Tibial nerve (tissue), 4 donors: Measurements from ENCODE around the gene AHNAK2. TPM values are rescaled to one million over a fixed set of nuclear protein-coding genes. Genes with fewer than 3 reads are reported as not detected.

ENCODE experiments used
- DNase-seq, 2 donors: peaks; one replicate each; pipeline ENCODE4 v3.0.0-alpha.2; 2019; ENCODE audit warnings: low spot score in 2 of 2
- H3K27ac ChIP-seq, 4 donors: fragments of 200-600 bp; sonication (generic) in 3 of 4; one replicate each; pipeline ENCODE4 v1.5.1; 2017 to 2019; ENCODE audit warnings: mild to moderate bottlenecking in 1 of 4
- H3K27me3 ChIP-seq, 2 donors: fragments of 200-600 bp; sonication (generic) in 1 of 2; one replicate each; pipeline versions ENCODE4 v1.5.1 to v1.6.0; 2017 to 2019
- H3K36me3 ChIP-seq, 3 donors: fragments of 200-600 bp; sonication (generic); one replicate each; pipeline ENCODE4 v1.5.1; 2018 to 2019
- H3K4me1 ChIP-seq, 4 donors: fragments of 200-600 bp; sonication (generic) in 3 of 4; one replicate each; pipeline ENCODE4 v1.5.1; 2017 to 2019
- H3K4me3 ChIP-seq, 4 donors: fragments of 200-600 bp; sonication (generic) in 3 of 4; one replicate each; pipeline ENCODE4 v1.5.1; 2017 to 2019; ENCODE audit warnings: mild to moderate bottlenecking in 1 of 4, moderate library complexity in 1 of 4
- H3K9me3 ChIP-seq, 4 donors: fragments of 200-600 bp; sonication (generic) in 3 of 4; one replicate each; pipeline ENCODE4 v1.5.1; 2017 to 2019
- CTCF ChIP-seq, 5 experiments: fragments of 200-600 bp in 3 of 5; fragments of 450-650 bp in 2 of 5; sonication (generic) in 3 of 5; IDR thresholded peaks; one replicate each; pipeline ENCODE4 v1.5.1; 2016 to 2019; ENCODE audit warnings: antibody characterized with exemption in 5 of 5, mild to moderate bottlenecking in 3 of 5, moderate library complexity in 2 of 5
- EP300 ChIP-seq, 2 donors: sonication (generic); formaldehyde crosslinking; IDR thresholded peaks; one replicate each; pipeline ENCODE4 v1.6.1; 2017; ENCODE audit warnings: antibody characterized with exemption in 2 of 2, mild to moderate bottlenecking in 1 of 2
- POLR2A ChIP-seq, 2 donors: fragments of 450-650 bp; IDR thresholded peaks; one replicate each; pipeline ENCODE4 v1.6.1; 2017; ENCODE audit warnings: antibody characterized with exemption in 2 of 2, mild to moderate bottlenecking in 2 of 2, moderate library complexity in 2 of 2
- WGBS, 2 donors: methylation state at CpG; one replicate each; pipeline ENCODE4 v1.1.5; 2018; 5-methylcytosine and 5-hydroxymethylcytosine counted together
- total RNA-seq, 4 donors: library from RNA; depleted of rRNA; stranded (reverse); fragments of >200 nt; gene quantifications; one replicate each; pipeline ENCODE4 v1.1.0, GENCODE V29; 2016

Gene AHNAK2
- total RNA-seq, 4 donors from 2014 or later, result 31.2 to 152 (median 118) TPM

DNA sequence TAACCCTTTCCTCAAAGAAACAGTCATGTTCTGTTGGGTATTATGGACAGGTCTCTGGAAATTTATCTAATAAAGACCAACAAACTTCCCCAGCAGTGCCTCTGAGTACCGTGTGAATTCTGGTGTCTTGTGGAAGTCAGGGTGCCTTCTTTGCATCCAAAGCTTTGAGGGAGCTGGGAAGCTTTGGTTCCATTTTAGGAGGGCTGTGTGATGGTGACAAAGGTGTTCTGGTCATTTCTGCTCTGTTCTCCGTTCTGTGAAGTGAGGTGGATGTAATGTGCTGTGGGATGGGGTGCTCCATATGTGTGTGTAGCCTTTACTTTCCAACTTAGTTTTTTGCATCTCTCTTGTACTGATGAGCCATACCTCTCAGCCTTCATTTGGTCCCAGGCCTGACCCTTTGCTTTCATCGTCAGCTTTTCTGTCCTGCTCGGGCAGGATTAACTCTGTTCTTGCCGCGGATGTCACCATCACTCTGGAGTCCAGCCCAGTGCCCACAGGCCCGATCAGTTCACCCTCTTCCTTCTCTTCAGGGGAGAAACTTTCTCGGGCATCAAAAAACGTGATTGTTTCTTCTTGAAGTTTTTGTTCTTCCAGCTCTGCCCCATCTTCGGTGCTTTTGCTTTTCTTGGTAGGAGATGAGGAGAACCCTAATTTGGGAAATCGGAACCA is 40.3 kb downstream of the AHNAK2 start:
- TF ChIP-seq CTCF (IDR thresholded peaks at IDR 0.05) (no peak), POLR2A (IDR thresholded peaks at IDR 0.05) (no peak), EP300 (IDR thresholded peaks at IDR 0.05) (no peak)
- H3K9me3 ChIP-seq, result no peaks in the 10 kb centered on the region

DNA sequence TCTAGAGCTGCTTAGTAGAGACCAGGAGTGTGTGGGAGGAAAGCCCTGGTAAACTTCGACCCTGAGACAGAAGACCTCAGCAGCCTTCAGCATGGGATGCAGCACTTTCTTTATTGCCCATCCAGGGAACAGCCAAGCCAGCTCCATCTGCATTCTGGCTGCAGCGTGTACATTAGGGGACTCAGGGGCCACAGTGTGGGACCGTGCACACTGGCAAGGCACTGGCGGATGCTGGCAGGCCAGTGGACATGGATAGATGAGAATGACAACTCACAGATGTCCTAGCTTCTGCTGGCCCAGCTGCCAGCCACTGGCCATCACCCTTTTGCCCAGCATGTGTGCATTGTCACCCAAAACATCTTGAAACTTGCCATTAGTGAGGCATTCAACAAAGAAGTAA is 41.0 kb downstream of the AHNAK2 start:
- WGBS, 2 donors, result 70 to 86% methylated on average over 4 of the region's 4 CpGs
- no peaks in the 10 kb centered on the region for H3K9me3 ChIP-seq
- H3K27ac ChIP-seq, result no peak overlapping the region
- H3K4me3 ChIP-seq, result no peak overlapping the region
- peaks cover 0 to 14% (median 0%) of the 10 kb centered on the region in 3 donors for H3K36me3 ChIP-seq
- no peak for DNase-seq
- H3K4me1 ChIP-seq, result peaks cover 0 to 21% (median 9%) of the 10 kb centered on the region in 4 donors
- TF ChIP-seq EP300 (IDR thresholded peaks at IDR 0.05) (no peak), POLR2A (IDR thresholded peaks at IDR 0.05) (no peak), CTCF (IDR thresholded peaks at IDR 0.05) (no peak)
- no peaks in the 10 kb centered on the region for H3K27me3 ChIP-seq

More for the DNA sequence above, 40.3 kb downstream of the AHNAK2 start:
- Histone ChIP-seq H3K27ac (no peak overlapping the region), H3K36me3 (peaks cover 0 to 20% (median 0%) of the 10 kb centered on the region in 3 donors), H3K4me1 (peaks cover 0 to 14% (median 4%) of the 10 kb centered on the region in 4 donors), H3K27me3 (no peaks in the 10 kb centered on the region), H3K4me3 (no peak overlapping the region)
- peak in 1 of 2 donors; percentile 6 for DNase-seq
- WGBS, 2 donors, result 68 to 74% methylated on average over 11 of the region's 11 CpGs

GRCh38 chr14:104936361-104937155 is 41.6 kb downstream of the AHNAK2 start:
- no peak overlapping the region for H3K27ac ChIP-seq
- WGBS, 2 donors, result 61 to 68% methylated on average over 10 of the region's 10 CpGs
- no peaks in the 10 kb centered on the region for H3K27me3 ChIP-seq
- TF ChIP-seq POLR2A (IDR thresholded peaks at IDR 0.05), result no peak
- no peak for TF ChIP-seq CTCF (IDR thresholded peaks at IDR 0.05)
- no peak for TF ChIP-seq EP300 (IDR thresholded peaks at IDR 0.05)
- DNase-seq, result peak in 1 of 2 donors; percentile 8
- no peak overlapping the region for H3K4me3 ChIP-seq
- peaks cover 0 to 8% (median 0%) of the 10 kb centered on the region in 3 donors for H3K36me3 ChIP-seq
- H3K9me3 ChIP-seq, result no peaks in the 10 kb centered on the region
- H3K4me1 ChIP-seq, result peaks cover 0 to 27% (median 12%) of the 10 kb centered on the region in 4 donors

DNA sequence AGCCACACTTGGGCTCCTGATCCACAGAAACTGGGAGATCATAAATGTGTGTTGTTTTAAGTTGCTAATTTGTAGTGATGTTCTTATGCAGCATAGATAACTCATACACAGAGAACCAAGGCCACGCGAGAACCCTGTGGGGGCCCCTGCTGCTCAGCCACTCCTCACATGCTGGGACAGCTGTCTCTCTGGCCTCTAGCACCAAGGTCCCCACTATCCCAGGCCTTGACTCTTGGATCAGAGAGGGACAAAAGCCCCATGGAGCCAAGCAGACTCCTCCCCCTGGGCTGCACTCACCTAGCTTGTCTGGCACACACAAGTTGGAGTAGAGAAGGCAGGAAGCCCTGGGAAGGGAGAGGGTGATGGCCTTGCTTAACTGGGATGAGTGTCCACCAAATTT is 42.2 kb downstream of the AHNAK2 start:
- Histone ChIP-seq H3K4me1 (peaks cover 0 to 28% (median 12%) of the 10 kb centered on the region in 4 donors), H3K27me3 (no peaks in the 10 kb centered on the region), H3K4me3 (no peak overlapping the region), H3K9me3 (no peaks in the 10 kb centered on the region), H3K27ac (no peak overlapping the region), H3K36me3 (peaks cover 0 to 6% (median 0%) of the 10 kb centered on the region in 3 donors)
- 36 to 53% methylated on average over 2 of the region's 2 CpGs for WGBS, 2 donors
- no peak for DNase-seq
- TF ChIP-seq EP300 (IDR thresholded peaks at IDR 0.05) (no peak), CTCF (IDR thresholded peaks at IDR 0.05) (no peak), POLR2A (IDR thresholded peaks at IDR 0.05) (no peak)
